ENCODE data around the gene RAX2.

Gene RAX2

DNA sequence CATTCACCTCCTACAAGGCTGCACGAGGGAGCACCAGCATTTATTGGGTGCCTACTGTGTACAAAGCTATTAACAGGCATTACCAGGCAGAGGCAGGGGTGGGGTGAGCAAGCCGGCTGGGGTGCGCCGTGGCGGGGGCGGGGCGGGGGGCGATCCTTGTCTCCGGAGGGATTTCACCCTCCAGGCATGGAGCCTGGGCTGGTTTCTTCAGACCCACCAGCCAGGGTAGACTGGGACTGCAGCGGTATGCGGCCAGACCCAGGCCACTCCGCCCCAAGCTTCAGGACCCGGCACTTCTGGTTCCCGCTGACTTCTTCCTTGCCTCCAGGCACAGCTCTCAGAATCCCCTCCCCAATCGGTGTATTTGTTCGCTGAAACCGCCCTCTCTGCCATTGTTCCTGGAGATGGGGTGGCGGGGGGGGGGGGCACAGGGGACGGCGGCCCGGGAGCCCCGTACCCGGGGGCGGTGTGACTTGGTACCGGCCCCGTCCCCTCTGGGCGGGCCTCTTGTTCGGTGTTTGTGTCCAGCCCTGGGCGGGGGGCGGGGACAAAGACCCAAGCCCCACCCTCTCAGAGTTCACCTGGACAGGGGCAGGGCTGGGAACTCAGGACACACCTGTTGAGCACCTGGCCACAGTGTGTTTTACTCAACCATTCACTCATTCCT, 49.5 kb downstream of the RAX2 start:
- no peak for DNase-seq

- no peak for DNase-seq
Measured at GRCh38 chr19:3721887-3722442, 50.1 kb downstream of the RAX2 start.

DNA sequence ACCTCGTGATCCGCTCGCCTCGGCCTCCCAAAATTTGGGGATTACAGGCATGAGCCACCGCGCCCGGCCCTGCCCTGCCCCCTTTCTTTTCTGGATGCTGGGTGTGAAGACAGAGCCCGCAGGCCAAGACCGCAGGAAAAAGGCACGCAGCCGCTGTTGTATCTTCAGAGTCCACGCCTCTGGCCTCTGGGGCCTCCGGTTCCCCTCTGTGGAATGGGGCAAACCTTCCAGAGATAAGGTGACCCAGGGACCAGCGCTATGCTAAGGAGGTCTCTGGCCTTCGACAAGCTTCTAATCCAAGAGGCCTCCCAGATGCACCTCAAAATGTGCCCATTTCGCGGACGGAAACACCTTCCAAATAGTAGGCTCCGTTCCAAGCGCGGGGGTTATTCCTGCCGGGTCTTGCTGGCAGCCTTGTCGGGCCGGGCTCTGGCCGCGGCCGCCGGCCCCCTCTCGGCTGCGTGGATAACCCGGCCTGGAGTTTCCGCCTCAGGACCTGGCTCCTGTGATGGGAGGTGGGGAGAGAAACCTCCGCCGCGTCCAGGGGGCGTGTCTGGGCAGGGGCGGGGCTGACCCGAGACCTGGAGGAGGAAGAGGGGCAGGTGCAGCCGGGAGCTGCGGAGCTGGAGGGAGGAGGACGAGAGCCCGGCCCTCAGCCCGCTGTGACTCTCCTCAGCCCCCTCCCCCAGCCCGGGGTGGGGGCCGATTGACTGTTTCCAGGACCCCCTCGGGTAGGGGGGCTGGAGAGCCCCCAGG, 50.7 kb downstream of the RAX2 start:
- DNase-seq = peak; percentile 89

GRCh38 chr19:3720349-3720917, 51.6 kb downstream of the RAX2 start:
- no peak for DNase-seq

DNA sequence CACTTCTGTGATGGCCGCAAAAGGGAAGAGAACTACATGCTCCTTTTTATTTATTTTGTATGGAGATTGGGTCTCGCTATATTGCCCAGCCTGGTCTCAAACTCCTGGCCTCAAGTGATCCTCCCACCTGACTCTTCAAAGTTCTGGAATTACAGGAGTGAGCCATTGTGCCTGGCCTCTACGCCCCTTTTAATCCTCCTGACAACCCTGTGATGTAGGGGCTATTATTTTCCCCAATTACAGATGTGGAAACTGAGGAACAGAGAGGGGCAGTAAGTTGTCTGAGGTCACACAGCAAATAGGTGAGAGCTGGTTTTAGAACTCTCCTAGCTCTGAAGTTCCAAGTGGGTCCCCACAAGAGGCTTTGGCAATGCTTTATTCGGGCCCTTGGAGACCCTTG, 52.2 kb downstream of the RAX2 start:
- DNase-seq = no peak

Measured in retina (tissue), 1 donor.